ENCODE measurements around the gene CPNE2. TPM values are rescaled to one million over a fixed set of nuclear protein-coding genes. Genes with fewer than 3 reads are reported as not detected.

The CPNE2 gene
- total and polyA plus RNA-seq, 2 of the 8 experiments (the other 6 are each of a cell fraction or from before 2014, with no cell fraction given): 10.6 to 39.5 TPM

DNA sequence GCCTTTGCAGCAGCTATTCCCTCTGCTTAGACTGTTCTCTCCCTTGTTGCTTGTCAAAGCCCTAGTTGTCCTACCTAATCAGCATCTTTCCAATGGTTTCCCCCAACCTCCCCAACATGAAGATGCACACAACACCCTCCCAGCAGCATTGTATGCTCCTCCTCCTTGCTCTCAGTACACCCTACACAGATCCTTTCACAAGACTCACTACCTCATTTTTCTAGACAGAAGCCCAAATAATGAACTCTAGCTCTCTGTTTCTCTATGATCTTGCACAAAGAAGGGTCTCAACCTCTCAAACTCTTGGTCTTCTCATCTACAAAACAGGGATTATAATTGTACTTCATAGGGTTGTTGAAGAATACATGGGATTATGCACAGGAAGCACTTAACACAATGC, 74.1 kb downstream of the CPNE2 start:
- no peak overlapping the region for H3K14ac ChIP-seq (ENCODE audit: insufficient read length)
- POLR2A ChIA-PET (ENCODE audit: partially characterized antibody): no interaction called here
- FAIRE-seq (no peak), DNase-seq (ENCODE audit: low read depth in 1 of 2, low spot score in 2 of 2) (no peak)
- no peak overlapping the region for H3K56ac ChIP-seq (replicated peaks; ENCODE audit: insufficient read length, low read depth, low read length)
- no peak overlapping the region for H2AFZ ChIP-seq (ENCODE audit: low read length)
- H3K9ac ChIP-seq (replicated peaks in 1 of 4; ENCODE audit: extremely low read depth in 1 of 4, low read depth in 3 of 4, low read length in 3 of 4): no peak overlapping the region
- no peak overlapping the region for H2BK5ac ChIP-seq (ENCODE audit: low read depth, low read length)
- no peak overlapping the region for H3K18ac ChIP-seq (ENCODE audit: extremely low read depth, low read length)
- H3K4ac ChIP-seq (replicated peaks; ENCODE audit: insufficient read length, low read depth, low read length): no peak overlapping the region
- no peak overlapping the region for H2BK12ac ChIP-seq (ENCODE audit: low read depth, low read length)
- no peaks in the 10 kb centered on the region for H3K4me1 ChIP-seq (replicated peaks in 1 of 4; ENCODE audit: control insufficient read depth in 3 of 4, insufficient read depth in 4 of 4, low read length in 3 of 4)
- H2BK15ac ChIP-seq (ENCODE audit: low read length): no peak overlapping the region
- H3K36me3 ChIP-seq (ENCODE audit: control insufficient read depth in 2 of 4, insufficient read depth in 4 of 4, low read length in 3 of 4): peaks cover 18 to 68% (median 57%) of the 10 kb centered on the region in 4 experiments
- H4K91ac ChIP-seq (replicated peaks; ENCODE audit: insufficient read length, low read length): no peak overlapping the region
- H3K27ac ChIP-seq (ENCODE audit: low read depth, low read length): no peak overlapping the region
- no peaks in the 10 kb centered on the region for H3K79me2 ChIP-seq (ENCODE audit: control insufficient read depth in 1 of 2, insufficient read depth in 2 of 2, low read length in 2 of 2)
- no peak overlapping the region for H3K4me3 ChIP-seq (ENCODE audit: extremely low read depth in 1 of 4, insufficient read depth in 2 of 4, low read depth in 3 of 4, low read length in 4 of 4)
- no peak overlapping the region for H3K4me2 ChIP-seq (ENCODE audit: insufficient read depth in 1 of 2, low read depth in 2 of 2, low read length in 2 of 2)
- H3K9me3 ChIP-seq (ENCODE audit: insufficient read depth in 2 of 2, low read depth in 1 of 2, low read length in 1 of 2): no peaks in the 10 kb centered on the region
- H3K23me2 ChIP-seq (ENCODE audit: low read depth, low read length): no peaks in the 10 kb centered on the region
- H4K8ac ChIP-seq (ENCODE audit: extremely low read depth, insufficient read depth, low read length): no peak overlapping the region
- no peak overlapping the region for H4K5ac ChIP-seq (ENCODE audit: insufficient read length, low read depth, low read length)
- CTCF ChIA-PET (ENCODE audit: partially characterized antibody): interaction anchor here (0.7 to 1.9 kb wide), 4 partner anchors 79 to 89 kb away, joined by 4 to 10 read pairs (median 4); no protein-coding TSS in a partner anchor
- H4K20me1 ChIP-seq (replicated peaks in 1 of 2; ENCODE audit: control insufficient read depth in 1 of 2, insufficient read depth in 2 of 2, low read length in 2 of 2): peaks cover 0 to 1% of the 10 kb centered on the region in 2 experiments
- no peak overlapping the region for H2AK5ac ChIP-seq (ENCODE audit: low read depth, low read length)
- H2BK120ac ChIP-seq (replicated peaks; ENCODE audit: low read depth, low read length): no peak overlapping the region
- H3K23ac ChIP-seq (ENCODE audit: insufficient read length): no peak overlapping the region
- H3K79me1 ChIP-seq (ENCODE audit: low read depth, low read length): no peaks in the 10 kb centered on the region
- no peak overlapping the region for H2BK20ac ChIP-seq (ENCODE audit: low read length)
- no peaks in the 10 kb centered on the region for H3K27me3 ChIP-seq (replicated peaks in 1 of 4; ENCODE audit: control insufficient read depth in 3 of 4, extremely low read depth in 1 of 4, insufficient read depth in 3 of 4, low read length in 3 of 4)
- no peak for TF ChIP-seq TAF1 (IDR thresholded peaks at IDR 0.05; ENCODE audit: low read depth, low read length)
- TF ChIP-seq BRCA1 (IDR thresholded peaks at IDR 0.05; ENCODE audit: low read depth, low read length): no peak
- TF ChIP-seq, protein P1, sequence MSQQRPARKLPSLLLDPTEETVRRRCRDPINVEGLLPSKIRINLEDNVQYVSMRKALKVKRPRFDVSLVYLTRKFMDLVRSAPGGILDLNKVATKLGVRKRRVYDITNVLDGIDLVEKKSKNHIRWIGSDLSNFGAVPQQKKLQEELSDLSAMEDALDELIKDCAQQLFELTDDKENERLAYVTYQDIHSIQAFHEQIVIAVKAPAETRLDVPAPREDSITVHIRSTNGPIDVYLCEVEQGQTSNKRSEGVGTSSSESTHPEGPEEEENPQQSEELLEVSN (IDR thresholded peaks at IDR 0.05): no peak
- no peak for TF ChIP-seq PHF8 (conservative IDR thresholded peaks at IDR 0.05; ENCODE audit: low read depth, low read length)
- TF ChIP-seq GABPA (IDR thresholded peaks at IDR 0.05; ENCODE audit: borderline replicate concordance, insufficient read depth, low read length): no peak
- TF ChIP-seq RBBP5 (IDR thresholded peaks at IDR 0.05; ENCODE audit: borderline replicate concordance, low read depth, low read length): no peak
- TF ChIP-seq HDAC6 (IDR thresholded peaks at IDR 0.05; ENCODE audit: low read depth, low read length): no peak
- TF ChIP-seq TBP (IDR thresholded peaks at IDR 0.05; ENCODE audit: low read depth, low read length): no peak
- TF ChIP-seq, protein P2, sequence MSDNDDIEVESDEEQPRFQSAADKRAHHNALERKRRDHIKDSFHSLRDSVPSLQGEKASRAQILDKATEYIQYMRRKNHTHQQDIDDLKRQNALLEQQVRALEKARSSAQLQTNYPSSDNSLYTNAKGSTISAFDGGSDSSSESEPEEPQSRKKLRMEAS (IDR thresholded peaks at IDR 0.05): no peak
- no peak for TF ChIP-seq FOSL1 (IDR thresholded peaks at IDR 0.05; ENCODE audit: insufficient read depth, low read depth, low read length)
- no peak for TF ChIP-seq SIX5 (IDR thresholded peaks at IDR 0.05; ENCODE audit: low read depth, low read length)
- TF ChIP-seq SIN3A (conservative IDR thresholded peaks at IDR 0.05 in 1 of 2, IDR thresholded peaks at IDR 0.05 in 1 of 2; ENCODE audit: low read depth in 1 of 2, low read length in 2 of 2): no peak
- TF ChIP-seq CBX8 (IDR thresholded peaks at IDR 0.05; ENCODE audit: borderline replicate concordance, low read depth, low read length): no peak
- TF ChIP-seq SUZ12 (IDR thresholded peaks at IDR 0.05; ENCODE audit: low read length): no peak
- TF ChIP-seq ZNF274 (IDR thresholded peaks at IDR 0.05; ENCODE audit: borderline replicate concordance, extremely low read depth, low read length): no peak
